HL-60/S4 (cell line): ENCODE measurements around the gene IVL.

Experiments used
- in situ Hi-C: fragments of 300-500 bp; cut with MboI; formaldehyde crosslinking; loops from 2 replicates; pipeline ENCODE4 v1.14.3; 2022; ENCODE audit warnings: low sequenced_read_pairs

IVL gene

DNA sequence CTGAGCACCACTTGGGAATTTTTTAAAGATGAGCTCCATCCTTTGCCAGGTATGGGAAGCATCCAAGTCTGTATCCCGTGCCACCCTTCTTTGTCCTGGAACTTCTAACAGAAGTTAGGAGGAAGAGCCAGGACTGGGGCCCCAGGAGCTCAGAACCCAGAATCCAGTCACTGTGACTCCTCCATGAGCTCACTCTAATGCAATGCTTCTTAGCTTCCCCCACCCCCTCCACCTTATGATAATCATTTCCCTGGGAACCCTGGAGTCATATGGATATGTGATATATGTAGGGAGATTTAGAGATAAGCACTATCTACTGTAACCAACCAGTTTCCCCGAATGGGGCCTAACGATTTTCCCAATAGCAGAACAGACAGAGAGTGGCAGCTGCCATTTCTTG lies 37.9 kb downstream of the IVL start:
- in situ Hi-C loops, result no loop called here

DNA sequence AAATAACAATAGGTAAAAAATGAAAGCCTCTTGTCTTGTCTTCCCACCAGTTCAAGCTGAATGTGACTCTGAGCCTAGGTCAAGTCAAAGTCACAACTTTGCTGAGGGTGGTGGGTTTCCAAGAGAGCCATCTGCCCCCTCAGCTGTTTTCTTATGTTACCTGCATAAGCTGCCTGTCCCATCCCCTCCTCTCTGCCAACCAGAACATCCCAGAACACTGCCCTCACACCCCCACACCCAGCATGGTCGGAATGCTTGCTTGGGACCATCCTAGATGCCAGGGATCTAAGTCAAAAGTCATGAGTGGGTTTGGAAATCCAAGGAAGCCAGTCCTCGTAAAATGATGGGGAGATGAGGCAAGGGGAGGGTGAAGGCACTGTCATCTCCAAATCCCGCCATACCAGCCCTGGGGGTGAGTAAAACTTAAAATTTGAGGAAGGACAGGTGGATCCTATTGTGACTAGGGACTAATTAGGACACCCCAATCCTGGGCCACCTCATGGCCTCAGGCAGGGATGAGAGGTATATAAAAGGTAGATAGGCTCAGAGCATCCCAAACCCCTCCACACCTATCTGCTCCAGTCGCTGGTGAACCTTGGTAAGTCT lies 38.4 kb downstream of the IVL start, which contains the start of gene SPRR5:
TSS of gene SPRR5 (plus strand) at position 556 of the 606 bp plus-strand sequence. CDS start 1,349 bp downstream, outside the sequence.
- in situ Hi-C loops, result no loop called here

DNA sequence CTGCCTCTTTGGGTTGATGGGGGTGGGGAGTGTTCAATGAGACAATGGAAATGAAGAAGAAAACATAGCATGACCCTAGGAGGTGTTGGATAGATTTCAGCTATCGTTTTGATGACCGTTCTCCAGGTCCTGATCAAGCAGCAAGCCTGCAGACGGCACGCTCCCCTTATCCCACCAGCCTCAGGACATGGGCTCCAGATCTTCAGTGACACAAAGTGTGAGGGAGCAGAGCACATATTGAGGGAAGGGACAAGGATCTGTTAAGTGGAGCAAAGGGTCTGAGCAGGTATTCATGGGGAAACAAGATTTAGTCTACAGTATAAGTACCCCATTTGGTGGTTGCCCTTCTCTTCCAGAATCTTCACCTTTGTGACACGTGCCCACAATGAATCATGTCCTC lies 43.4 kb downstream of the IVL start:
- in situ Hi-C loops, result no loop called here

DNA sequence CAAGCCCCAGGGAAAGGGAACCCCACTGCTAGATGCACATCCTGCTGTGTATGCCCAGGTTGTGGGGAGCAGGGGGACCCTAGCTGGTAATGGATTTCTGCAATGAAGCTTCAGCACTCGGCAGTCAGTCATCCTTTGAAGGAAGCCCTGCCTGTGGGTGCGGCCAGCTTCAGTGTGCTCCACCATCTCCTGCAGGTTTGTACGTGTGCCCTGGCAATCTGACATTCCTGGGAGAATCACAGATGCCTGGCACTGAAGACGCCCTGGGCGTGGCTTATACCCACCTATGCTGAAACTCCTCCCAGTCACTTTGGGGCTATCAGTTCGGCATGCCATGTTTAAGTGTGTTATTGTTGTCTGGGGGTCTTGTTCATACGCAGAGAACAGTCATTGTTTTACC lies 45.4 kb downstream of the IVL start:
- in situ Hi-C loops, result no loop called here

DNA sequence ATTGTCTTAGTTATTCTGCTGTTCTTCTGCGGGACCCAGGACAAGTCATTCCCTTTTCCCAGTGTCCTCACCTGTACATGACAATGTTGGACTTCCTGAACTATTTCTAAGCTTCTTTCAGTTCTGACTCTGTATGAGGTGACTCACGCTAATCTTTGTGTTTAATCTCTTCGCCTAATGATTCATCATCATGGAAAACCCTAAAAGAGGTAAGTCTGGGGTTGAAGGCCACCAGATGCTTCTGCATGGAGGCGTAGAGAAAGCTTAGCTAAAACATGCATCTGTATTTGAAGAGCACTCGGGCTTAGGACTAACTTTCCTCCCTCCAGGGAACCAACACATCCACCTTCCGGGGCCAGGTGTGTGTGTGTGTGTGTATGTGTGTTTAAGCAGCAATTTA lies 46.1 kb downstream of the IVL start:
- in situ Hi-C loops, result no loop called here

DNA sequence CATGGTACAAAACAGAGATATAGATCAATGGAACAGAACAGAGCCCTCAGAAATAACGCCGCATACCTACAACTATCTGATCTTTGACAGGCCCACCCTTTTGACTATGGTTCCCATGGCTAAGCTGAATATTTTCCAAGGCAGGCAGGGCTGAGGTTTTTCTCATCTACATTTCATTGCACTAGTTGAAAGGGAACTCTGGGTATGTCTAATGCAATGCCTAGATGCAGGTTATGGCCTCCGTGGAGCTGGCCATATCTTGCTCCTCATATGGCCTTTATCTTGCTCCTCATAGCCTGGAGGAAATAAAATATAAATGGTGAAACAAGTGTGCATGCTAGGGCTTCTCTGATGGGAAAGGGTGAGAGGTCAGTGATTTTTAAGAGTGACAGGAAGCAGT lies 49.2 kb downstream of the IVL start:
- in situ Hi-C loops, result no loop called here

DNA sequence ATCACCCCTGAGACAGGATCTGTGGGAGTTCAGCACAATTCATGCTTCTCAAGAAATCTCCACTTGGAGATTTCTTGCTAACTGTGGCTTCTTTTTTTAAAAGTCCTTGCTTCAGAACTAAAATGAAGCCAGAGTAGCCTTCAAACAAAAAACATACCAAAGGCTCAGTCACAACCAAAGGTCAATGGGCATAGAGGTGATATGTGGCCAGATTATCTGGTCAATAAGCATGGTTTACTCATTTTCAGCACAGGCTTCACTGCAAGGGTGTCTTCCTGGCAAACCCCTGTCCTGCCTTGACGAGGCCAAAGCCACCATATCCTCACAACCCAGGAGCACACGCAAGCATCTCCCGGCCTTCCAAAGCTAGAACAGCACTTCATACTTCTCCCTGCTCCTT lies 50.9 kb downstream of the IVL start:
- in situ Hi-C loops, result no loop called here

DNA sequence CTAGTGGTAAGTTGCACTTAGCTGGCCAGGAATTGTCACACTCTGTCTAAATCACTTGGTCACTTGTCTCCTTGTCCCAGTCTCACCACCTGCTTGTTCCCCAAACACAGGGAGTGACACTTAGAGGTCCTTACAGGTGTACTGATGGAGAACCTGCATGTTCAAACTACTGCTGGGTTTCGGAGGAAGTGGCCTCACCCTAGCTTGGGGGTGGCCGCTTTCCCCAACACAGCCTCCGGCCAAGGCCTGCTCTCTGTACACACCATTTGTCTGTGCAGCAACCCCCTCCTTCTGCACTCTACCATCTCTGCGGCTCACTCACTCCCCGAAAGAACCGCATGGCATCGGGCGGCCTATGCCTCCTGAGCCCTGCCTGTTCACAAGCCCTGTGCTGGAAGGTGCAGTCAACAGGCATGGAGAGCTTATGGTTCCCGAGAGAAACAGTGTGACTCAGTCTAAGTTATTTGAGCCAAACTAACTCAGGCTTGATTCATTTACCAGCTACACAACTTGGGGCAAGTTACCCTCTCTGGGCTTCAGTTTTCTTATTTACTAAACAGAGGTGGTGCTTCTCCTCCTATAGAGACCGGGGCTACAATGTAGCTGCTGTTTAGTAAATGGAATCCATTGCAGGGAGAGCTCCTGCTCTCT lies 51.6 kb downstream of the IVL start:
- in situ Hi-C loops, result no loop called here

DNA sequence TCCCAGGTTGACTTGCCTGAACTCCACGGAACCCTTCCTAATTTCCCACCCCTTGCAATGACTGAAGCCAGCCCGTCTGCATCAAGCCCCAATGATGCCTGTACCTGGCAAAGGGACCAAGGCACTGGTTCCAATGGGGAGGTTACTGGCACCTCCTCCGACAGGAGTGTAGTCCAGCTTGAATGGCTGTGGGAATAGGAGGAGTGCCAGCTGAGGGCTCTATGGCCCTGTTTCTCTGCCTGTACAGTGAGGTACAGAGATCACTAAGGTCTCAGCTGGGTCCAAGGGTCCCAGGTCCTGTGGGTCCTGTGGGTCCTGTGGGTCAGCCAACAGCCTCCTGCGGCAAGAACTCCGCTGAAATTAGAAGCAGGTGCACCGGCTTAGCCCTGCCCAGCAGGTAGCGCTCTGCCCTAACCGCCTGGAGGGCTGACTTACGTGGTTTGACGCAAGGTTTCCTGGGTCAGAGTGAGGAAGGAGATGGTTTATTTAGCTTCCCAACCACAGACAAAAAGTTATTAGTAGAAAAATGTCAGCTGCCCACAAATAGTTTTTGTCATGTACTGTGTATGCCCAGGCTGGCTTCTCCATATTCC lies 52.2 kb downstream of the IVL start:
- in situ Hi-C loops, result no loop called here
